SK-N-SH (cell line): ENCODE data around the gene NFKB1. TPM values are rescaled to one million over a fixed set of nuclear protein-coding genes. Genes with fewer than 3 reads are reported as not detected.

Experiments
- CTCF ChIA-PET: fragments of 300-600, 350-600 bp; formaldehyde crosslinking; extraction: SDS; loops from one replicate; lab custom pipeline; 2021; lab: Yijun Ruan, JAX
- POLR2A ChIA-PET: fragments of 350-600 bp; sonication (Branson Sonifier 250); formaldehyde crosslinking; extraction: SDS; loops from one replicate; lab custom pipeline; 2020; ENCODE audit warnings: antibody characterized with exemption, inconsistent platforms; lab: Yijun Ruan, JAX
- DNase-seq: peaks from one replicate; pipeline ENCODE4 v3.0.0; 2012
- H2AFZ ChIP-seq: fragments of 200-600 bp; sonication (generic); 2 replicates; pipeline ENCODE4 v1.8.1; 2016; ENCODE audit warnings: antibody characterized with exemption, mild to moderate bottlenecking, low read depth
- H3F3A ChIP-seq: fragments of 200-600 bp; sonication (generic); replicated peaks from 2 replicates; pipeline ENCODE3; 2016; ENCODE audit warnings: antibody characterized with exemption, mild to moderate bottlenecking; ENCODE audit not compliant: insufficient read depth
- H3K27ac ChIP-seq, 2 experiments: fragments of 200-500 bp in 1 of 2; fragments of 200-600 bp in 1 of 2; sonication (Bioruptor generic) in 1 of 2; sonication (generic), shearing (Covaris generic) in 1 of 2; 2 replicates each; pipeline versions ENCODE4 v1.5.1 to v1.6.1; 2014 to 2016; ENCODE audit warnings: low read depth in 2 of 2, inconsistent platforms in 1 of 2, low read length in 1 of 2, mild to moderate bottlenecking in 1 of 2, mixed read lengths in 1 of 2
- H3K27me3 ChIP-seq: fragments of 200-600 bp; sonication (generic), shearing (Covaris generic); 2 replicates; pipeline ENCODE4 v1.6.1; 2016; ENCODE audit warnings: mixed run types; ENCODE audit not compliant: insufficient read depth
- H3K36me3 ChIP-seq, 2 experiments: fragments of 200-500 bp in 1 of 2; fragments of 200-600 bp in 1 of 2; sonication (Bioruptor generic) in 1 of 2; sonication (generic) in 1 of 2; replicated peaks in 1 of 2; 2 replicates each; pipeline versions ENCODE3 to v1.5.1; 2014 to 2016; ENCODE audit warnings: low read length in 1 of 2, mild to moderate bottlenecking in 1 of 2; ENCODE audit not compliant: insufficient read depth in 2 of 2, control insufficient read depth in 1 of 2
- H3K4me1 ChIP-seq, 2 experiments: fragments of 200-500 bp in 1 of 2; fragments of 200-600 bp in 1 of 2; sonication (Bioruptor generic) in 1 of 2; sonication (generic), shearing (Covaris generic) in 1 of 2; 2 replicates each; pipeline versions ENCODE4 v1.5.1 to v1.6.1; 2014 to 2016; ENCODE audit warnings: low read depth in 1 of 2, low read length in 1 of 2, mixed run types in 1 of 2; ENCODE audit not compliant: insufficient read depth in 2 of 2, control insufficient read depth in 1 of 2
- H3K4me2 ChIP-seq: fragments of 200-600 bp; sonication (generic), shearing (Covaris generic); 2 replicates; pipeline ENCODE4 v1.6.1; 2017; ENCODE audit warnings: mixed run types
- H3K4me3 ChIP-seq, 2 experiments: fragments of 200-500 bp in 1 of 2; fragments of 200-600 bp in 1 of 2; sonication (Bioruptor generic) in 1 of 2; sonication (generic), shearing (Covaris generic) in 1 of 2; 2 replicates each; pipeline versions ENCODE4 v1.5.1 to v1.8.1; 2014 to 2016; ENCODE audit warnings: low read depth in 2 of 2, inconsistent platforms in 1 of 2, low read length in 1 of 2, mild to moderate bottlenecking in 1 of 2, mixed read lengths in 1 of 2, moderate library complexity in 1 of 2
- H3K79me2 ChIP-seq: fragments of 200-600 bp; sonication (generic); 2 replicates; pipeline ENCODE4 v1.8.1; 2017; ENCODE audit warnings: mild to moderate bottlenecking; ENCODE audit not compliant: insufficient read depth
- H3K9ac ChIP-seq: fragments of 200-600 bp; sonication (generic); 2 replicates; pipeline ENCODE4 v1.6.1; 2017; ENCODE audit warnings: mixed run types
- H3K9me2 ChIP-seq: fragments of 200-600 bp; sonication (generic); 2 replicates; pipeline ENCODE4 v1.6.1; 2017; ENCODE audit warnings: mixed run types
- H3K9me3 ChIP-seq: fragments of 200-600 bp; sonication (generic); 2 replicates; pipeline ENCODE4 v1.6.1; 2017; ENCODE audit warnings: mixed run types, mild to moderate bottlenecking, moderate library complexity
- H4K20me1 ChIP-seq: fragments of 200-600 bp; sonication (generic); 2 replicates; pipeline ENCODE4 v1.6.1; 2017; ENCODE audit warnings: mild to moderate bottlenecking, mixed run types; ENCODE audit not compliant: insufficient read depth
- EZH2phosphoT487 ChIP-seq: fragments of 200-600 bp; sonication (generic); IDR thresholded peaks from 2 replicates; pipeline ENCODE4 v1.6.1; 2017; ENCODE audit warnings: low read depth, mixed run types, mild to moderate bottlenecking, antibody characterized with exemption, moderate library complexity, borderline replicate concordance
- GABPA ChIP-seq: IDR thresholded peaks from 2 replicates; pipeline ENCODE4 v1.4.0; 2012; ENCODE audit warnings: low read depth, mild to moderate bottlenecking
- MAX ChIP-seq: IDR thresholded peaks from 2 replicates; pipeline ENCODE4 v1.4.0; 2012; ENCODE audit warnings: low read depth
- MEF2A ChIP-seq: IDR thresholded peaks from 2 replicates; pipeline ENCODE4 v1.4.0; 2012; ENCODE audit warnings: low read depth, borderline replicate concordance
- NFIC ChIP-seq: IDR thresholded peaks from 2 replicates; pipeline ENCODE4 v1.4.0; 2012; ENCODE audit warnings: borderline replicate concordance
- POLR2AphosphoS5 ChIP-seq: IDR thresholded peaks from 2 replicates; pipeline ENCODE4 v1.6.1; 2012; ENCODE audit warnings: low read depth, low read length
- RXRA ChIP-seq: IDR thresholded peaks from 2 replicates; pipeline ENCODE4 v1.4.0; 2012; ENCODE audit warnings: low read depth, mild to moderate bottlenecking, borderline replicate concordance
- SIN3A ChIP-seq: IDR thresholded peaks from 2 replicates; pipeline ENCODE4 v1.6.1; 2012; ENCODE audit warnings: low read depth, mild to moderate bottlenecking, low read length, moderate library complexity, borderline replicate concordance
- TAF1 ChIP-seq: IDR thresholded peaks from 2 replicates; pipeline ENCODE4 v1.6.1; 2012; ENCODE audit warnings: low read depth, mild to moderate bottlenecking, low read length, moderate library complexity, borderline replicate concordance
- TCF12 ChIP-seq: IDR thresholded peaks from 2 replicates; pipeline ENCODE4 v1.4.0; 2012
- TEAD4 ChIP-seq: IDR thresholded peaks from 2 replicates; pipeline ENCODE4 v1.4.0; 2012; ENCODE audit warnings: mild to moderate bottlenecking, borderline replicate concordance; ENCODE audit not compliant: insufficient read depth
- USF1 ChIP-seq: IDR thresholded peaks from 2 replicates; pipeline ENCODE4 v1.4.0; 2012; ENCODE audit warnings: low read depth, borderline replicate concordance
- USF2 ChIP-seq: fragments of 150-350 bp; IDR thresholded peaks from 2 replicates; pipeline ENCODE4 v1.6.1; 2017; ENCODE audit warnings: antibody characterized with exemption, low read length, low read depth, borderline replicate concordance
- ZBTB33 ChIP-seq: IDR thresholded peaks from 2 replicates; pipeline ENCODE4 v1.4.0; 2012; ENCODE audit warnings: low read depth, borderline replicate concordance
- WGBS: methylation state at CpG from one replicate; pipeline ENCODE4 v1.1.6; 2017; ENCODE audit warnings: low lambda C conversion rate; 5-methylcytosine and 5-hydroxymethylcytosine counted together
- polyA plus RNA-seq, 3 experiments: library from polyadenylated mRNA; depleted of rRNA; stranded (reverse); fragments of >200 nt; gene quantifications; 2 replicates each; pipeline ENCODE4 v1.2.3, GENCODE V29; 2012

The NFKB1 gene
- polyA plus RNA-seq, 1 of the 3 experiments (the other 2 are of a cell fraction): 14.1 TPM

- H3K4me3 ChIP-seq: no peak overlapping the region
- TF ChIP-seq ZBTB33 (no peak), MAX (no peak), EZH2phosphoT487 (no peak), POLR2AphosphoS5 (no peak)
- TF ChIP-seq, all 33 proteins: peak for 0
- H3K4me1 ChIP-seq: 0 out of 4 replicates have a peak, but pooled peaks cover 0 to 3% of the 10 kb centered on the region in 2 experiments
- H3K9me3 ChIP-seq: no peaks in the 10 kb centered on the region
- H3K4me2 ChIP-seq: no peak overlapping the region
- POLR2A ChIA-PET: no interaction called here
- H3F3A ChIP-seq: peaks cover 4% of the 10 kb centered on the region
- no peaks in the 10 kb centered on the region for H3K79me2 ChIP-seq
- no peaks in the 10 kb centered on the region for H3K9me2 ChIP-seq
- H3K9ac ChIP-seq: no peak overlapping the region
- no peaks in the 10 kb centered on the region for H4K20me1 ChIP-seq
- WGBS: 84% methylated on average over 4 of the region's 6 CpGs
- DNase-seq: no peak
- H3K36me3 ChIP-seq: peaks cover 8 to 23% of the 10 kb centered on the region in 2 experiments
- H2AFZ ChIP-seq: no peak overlapping the region
- H3K27ac ChIP-seq: no peak overlapping the region
- CTCF ChIA-PET: interaction anchor here (1.0 to 1.4 kb wide), 2 partner anchors 10 to 61 kb away, joined by 3 to 5 read pairs; no protein-coding TSS in a partner anchor
- H3K27me3 ChIP-seq: no peaks in the 10 kb centered on the region
These were observed 131.9 kb downstream of the NFKB1 start for GRCh38 chr4:102633100-102633499.

- no peak overlapping the region for H3K27ac ChIP-seq
- TF ChIP-seq EZH2phosphoT487 (no peak), MEF2A (no peak), GABPA (no peak)
These were observed 136.2 kb downstream of the NFKB1 start for GRCh38 chr4:102637391-102637790.

DNA sequence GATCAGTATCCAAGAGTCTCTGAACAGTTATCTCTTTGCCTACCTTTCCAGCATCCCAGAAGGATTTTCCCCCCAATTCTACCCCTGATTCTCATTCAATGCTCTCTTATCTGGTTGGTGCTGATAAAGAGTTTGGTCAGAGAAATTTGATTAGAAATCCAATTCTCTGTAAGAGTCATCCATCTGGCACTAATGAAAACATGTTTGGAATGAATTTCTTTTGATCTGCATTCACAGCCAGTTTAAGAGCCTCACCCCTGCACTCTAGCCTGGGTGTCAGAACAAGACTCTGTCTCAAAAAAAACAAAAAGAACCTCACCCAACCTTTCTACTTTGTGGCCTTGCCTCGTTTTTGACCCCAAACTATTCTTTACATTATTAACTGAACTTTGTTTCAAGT, 137.5 kb downstream of the NFKB1 start:
- 67% methylated on average over 1 of the region's 1 CpG for WGBS
- peaks cover 0 to 18% of the 10 kb centered on the region in 2 experiments for H3K36me3 ChIP-seq
- ChIA-PET POLR2A (no interaction called here), CTCF (no interaction called here)
- H3K9me3 ChIP-seq: no peaks in the 10 kb centered on the region
- no peaks in the 10 kb centered on the region for H3K9me2 ChIP-seq
- H3K9ac ChIP-seq: no peak overlapping the region
- H3K4me1 ChIP-seq: peaks cover 0 to 5% of the 10 kb centered on the region in 2 experiments; a peak in 1 of 4 replicates
- H3K27ac ChIP-seq: no peak overlapping the region
- H4K20me1 ChIP-seq: no peaks in the 10 kb centered on the region
- H3K27me3 ChIP-seq: no peaks in the 10 kb centered on the region
- no peaks in the 10 kb centered on the region for H3K79me2 ChIP-seq
- no peak overlapping the region for H3K4me2 ChIP-seq
- DNase-seq: no peak
- H2AFZ ChIP-seq: no peak overlapping the region
- no peak overlapping the region for H3K4me3 ChIP-seq
- peaks cover 4% of the 10 kb centered on the region for H3F3A ChIP-seq
- TF ChIP-seq ZBTB33 (no peak), MAX (no peak), USF2 (no peak), NFIC (no peak), TCF12 (no peak), USF1 (no peak), POLR2AphosphoS5 (no peak), RXRA (no peak), TAF1 (no peak), EZH2phosphoT487 (no peak), SIN3A (no peak), TEAD4 (no peak)

More at GRCh38 chr4:102637391-102637790, 136.2 kb downstream of the NFKB1 start:
- no peak overlapping the region for H2AFZ ChIP-seq
- H3K79me2 ChIP-seq: no peaks in the 10 kb centered on the region
- 84% methylated on average over 3 of the region's 3 CpGs for WGBS
- no peaks in the 10 kb centered on the region for H3K9me2 ChIP-seq
- no peaks in the 10 kb centered on the region for H4K20me1 ChIP-seq
- H3K27me3 ChIP-seq: no peaks in the 10 kb centered on the region
- no peak overlapping the region for H3K9ac ChIP-seq
- H3K4me2 ChIP-seq: no peak overlapping the region
- CTCF ChIA-PET: interaction anchor here (1.5 kb wide), 1 partner anchor 206 kb away, joined by 4 read pairs; no protein-coding TSS in a partner anchor
- POLR2A ChIA-PET: no interaction called here
- H3K4me1 ChIP-seq: peaks cover 0 to 5% of the 10 kb centered on the region in 2 experiments; a peak in 1 of 4 replicates
- no peak for DNase-seq
- H3K4me3 ChIP-seq: no peak overlapping the region
- H3K9me3 ChIP-seq: no peaks in the 10 kb centered on the region
- H3F3A ChIP-seq: no peaks in the 10 kb centered on the region
- H3K36me3 ChIP-seq: peaks cover 0 to 20% of the 10 kb centered on the region in 2 experiments
